GM23248 (cell line): ENCODE data around the gene TP53RK.

Source experiments
- EZH2 ChIP-seq: fragments of 200-600 bp; sonication (generic); IDR thresholded peaks from 2 replicates; pipeline ENCODE4 v1.6.1; 2018; ENCODE audit warnings: antibody characterized with exemption, mild to moderate bottlenecking; ENCODE audit not compliant: insufficient read depth, poor library complexity, severe bottlenecking
- EZH2phosphoT487 ChIP-seq: fragments of 200-600 bp; sonication (generic); IDR thresholded peaks from 2 replicates; pipeline ENCODE4 v1.6.1; 2018; ENCODE audit warnings: antibody characterized with exemption, moderate library complexity, mild to moderate bottlenecking, low read depth; ENCODE audit not compliant: insufficient read depth

- TF ChIP-seq EZH2 (no peak), EZH2phosphoT487 (no peak)
These were observed 16.6 kb downstream of the TP53RK start for GRCh38 chr20:46672543-46673148.
